GM19455 (cell line): ENCODE measurements around the gene CDH13.

Source experiments
- ATAC-seq: cut with Tn5 transposase; IDR thresholded peaks from one replicate; pipeline ENCODE4 v1.9.1; 2021; ENCODE audit not compliant: unreplicated experiment

Gene CDH13

DNA sequence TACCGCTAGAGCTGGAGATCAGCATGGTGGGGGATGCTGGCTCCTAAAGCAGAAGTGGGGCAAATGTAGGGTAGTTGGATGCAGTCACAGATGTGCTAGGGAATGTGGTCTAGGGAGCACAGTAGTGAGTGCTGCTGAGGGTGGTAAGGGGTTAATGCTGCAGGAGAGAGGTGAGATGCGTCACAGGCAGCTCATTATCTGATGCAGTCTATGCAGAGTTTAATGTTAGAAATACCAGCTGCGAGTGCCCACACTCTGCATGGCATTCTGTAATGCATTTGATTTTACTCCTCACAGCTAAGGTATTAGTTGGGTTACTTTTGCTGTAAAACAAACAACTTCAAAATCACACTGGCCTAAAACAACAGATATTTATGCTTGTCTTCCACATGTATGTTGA lies 689.7 kb downstream of the CDH13 start:
- no peak for ATAC-seq

GRCh38 chr16:83318390-83318789 lies 691.6 kb downstream of the CDH13 start:
- ATAC-seq, result no peak

DNA sequence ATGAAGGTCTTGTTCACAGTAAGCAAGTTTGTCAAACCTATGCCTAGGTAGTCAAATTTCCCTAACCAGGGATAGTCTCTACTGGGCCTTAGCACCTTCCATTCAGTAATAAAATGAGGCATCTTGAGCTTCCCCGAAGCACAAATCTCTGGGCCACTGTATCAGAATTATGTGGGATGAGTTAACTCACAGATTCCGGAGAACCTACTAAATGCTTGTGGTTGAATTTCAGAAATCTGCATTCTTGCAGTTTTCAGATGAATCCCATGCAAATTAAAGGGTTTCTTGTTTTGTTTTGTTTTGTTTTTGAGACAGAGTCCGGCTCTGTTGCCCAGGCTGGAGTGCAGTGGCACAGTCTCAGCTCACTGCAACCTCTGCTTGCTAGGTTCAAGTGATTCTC lies 702.2 kb downstream of the CDH13 start:
- ATAC-seq, result no peak

- no peak for ATAC-seq
These were observed 702.7 kb downstream of the CDH13 start for GRCh38 chr16:83329441-83329840.

DNA sequence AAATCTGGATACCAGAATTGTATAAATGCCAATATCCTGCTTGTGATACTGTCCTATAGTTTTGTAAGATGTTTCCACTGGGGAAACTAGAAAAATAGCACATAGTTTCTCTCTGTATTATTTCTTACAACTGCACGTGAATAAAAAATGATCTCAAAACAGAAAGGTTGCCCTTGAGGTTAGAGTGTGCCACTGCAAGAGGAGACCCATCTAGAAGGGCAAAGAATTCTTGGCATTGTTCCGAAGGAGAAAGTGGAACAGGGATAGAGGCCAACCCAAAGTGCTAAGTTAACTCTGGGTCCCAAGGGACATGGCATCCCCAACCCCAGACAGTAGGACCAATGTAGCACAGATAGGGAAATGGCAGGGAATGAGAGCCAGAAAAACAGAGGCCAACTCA lies 703.5 kb downstream of the CDH13 start:
- ATAC-seq, result no peak

- no peak for ATAC-seq
These were observed 708.3 kb downstream of the CDH13 start for GRCh38 chr16:83335076-83335475.

- ATAC-seq, result no peak
These were observed 709.8 kb downstream of the CDH13 start for GRCh38 chr16:83336603-83337002.

GRCh38 chr16:83338138-83338537 lies 711.4 kb downstream of the CDH13 start:
- no peak for ATAC-seq

GRCh38 chr16:83338941-83339340 lies 712.2 kb downstream of the CDH13 start:
- no peak for ATAC-seq

DNA sequence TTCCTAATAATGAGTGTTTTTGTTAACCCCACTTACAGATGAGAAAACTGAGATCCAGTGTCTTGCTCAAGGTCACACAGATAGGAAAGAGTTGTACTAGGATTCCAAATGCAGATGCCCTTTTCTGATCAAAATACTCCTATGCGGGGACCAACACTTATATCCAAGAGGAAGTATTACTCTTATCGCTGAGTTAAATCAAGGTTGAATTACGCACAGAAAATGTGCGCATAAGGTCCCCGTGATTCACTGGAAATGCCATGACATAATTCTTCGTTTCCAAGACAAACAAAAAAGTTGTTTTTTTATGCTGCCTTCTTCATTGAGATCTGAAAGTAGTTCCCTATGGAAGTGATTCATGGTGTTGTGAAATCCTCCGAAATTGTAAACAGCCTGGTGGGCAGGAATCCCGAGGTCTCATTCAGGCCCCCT lies 717.2 kb downstream of the CDH13 start:
- no peak for ATAC-seq

- no peak for ATAC-seq
These were observed 719.3 kb downstream of the CDH13 start for GRCh38 chr16:83345846-83346640.

GRCh38 chr16:83348991-83349390 lies 722.2 kb downstream of the CDH13 start:
- ATAC-seq, result no peak

DNA sequence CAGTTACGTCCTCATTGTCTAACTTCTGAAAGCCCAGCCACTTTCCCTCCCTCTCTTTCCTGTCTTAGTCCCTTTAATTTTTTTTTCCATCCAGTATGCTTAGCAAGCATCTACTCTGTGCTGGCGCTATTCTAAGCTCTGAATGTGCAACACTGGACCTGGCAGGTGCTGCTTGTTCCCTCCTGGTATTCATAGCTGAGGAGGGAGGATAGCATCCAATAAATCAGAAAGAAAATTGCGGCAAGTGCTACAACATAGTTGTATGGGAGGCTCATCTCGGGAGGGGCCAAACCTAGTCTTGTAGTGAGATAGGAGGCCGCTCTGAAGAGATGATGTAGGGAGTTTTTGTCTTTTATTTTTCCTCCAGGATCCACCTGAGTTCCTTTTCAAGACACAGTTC lies 723.7 kb downstream of the CDH13 start:
- no peak for ATAC-seq

- no peak for ATAC-seq
These were observed 725.1 kb downstream of the CDH13 start for GRCh38 chr16:83351846-83352245.

DNA sequence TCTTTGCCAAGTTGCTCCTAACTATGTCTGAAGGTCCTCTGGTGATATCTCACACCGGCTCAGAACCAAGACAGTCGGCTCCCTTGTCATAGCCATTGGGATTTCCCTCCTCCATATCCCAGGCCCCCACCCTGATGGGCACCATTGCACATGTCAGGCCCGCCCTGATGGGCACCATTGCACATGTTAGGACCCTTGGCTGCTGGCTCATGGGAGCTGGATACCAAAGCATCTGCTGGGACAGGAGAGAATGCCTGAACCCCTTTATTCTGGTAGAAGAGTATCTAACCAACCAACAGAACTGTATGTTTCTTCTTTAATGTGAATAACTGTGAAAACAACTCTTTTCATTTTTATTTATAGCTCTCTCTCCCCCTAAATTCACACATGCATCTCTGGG lies 726.5 kb downstream of the CDH13 start:
- ATAC-seq, result no peak

DNA sequence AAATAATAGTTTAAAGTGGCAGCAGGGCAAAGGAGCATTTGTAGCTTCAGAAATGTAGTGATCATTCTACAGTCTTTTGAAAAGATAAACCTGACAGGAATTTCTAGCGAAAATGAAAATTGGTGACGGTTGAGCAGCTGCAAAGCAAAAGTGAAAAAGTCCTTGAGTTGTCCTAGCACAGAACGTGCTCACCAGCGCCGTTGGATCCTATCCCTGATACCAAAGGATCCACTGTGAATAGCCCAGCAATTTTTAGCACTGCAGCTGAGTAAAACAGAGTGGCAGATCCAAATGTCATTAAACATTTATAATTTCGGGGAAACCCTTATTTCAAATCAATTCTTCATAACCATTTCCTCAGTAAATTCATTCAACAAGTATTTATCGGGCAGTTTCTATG lies 727.2 kb downstream of the CDH13 start:
- no peak for ATAC-seq

DNA sequence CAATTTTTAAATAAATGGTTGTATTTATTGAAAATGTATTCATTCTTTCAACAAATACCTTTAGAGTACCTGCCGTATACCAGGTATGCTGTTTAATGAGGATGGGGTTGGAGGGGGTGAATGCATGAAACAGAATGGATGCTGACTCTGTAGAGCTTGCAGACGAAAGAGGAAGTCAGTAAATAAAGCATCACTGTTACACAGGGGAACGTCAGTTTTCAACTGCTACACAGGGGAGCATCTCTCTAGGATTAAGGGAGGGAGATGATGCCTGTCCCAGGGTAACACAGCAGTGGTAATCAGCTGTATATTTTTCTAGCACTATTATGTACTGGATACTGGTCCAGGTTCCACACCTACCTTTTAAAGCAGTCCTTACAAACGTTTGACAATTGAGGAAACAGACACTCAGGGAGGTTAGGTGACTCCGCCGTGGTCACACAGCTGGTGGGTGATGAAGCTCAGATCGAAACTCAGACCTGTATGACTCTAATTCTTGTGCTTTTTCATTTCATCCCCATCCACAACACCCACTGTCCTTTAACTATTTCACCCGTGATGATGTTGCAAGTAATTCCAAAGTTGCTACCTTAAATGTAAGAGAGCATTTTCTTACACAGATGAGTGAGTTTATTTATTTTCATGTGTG lies 728.9 kb downstream of the CDH13 start:
- ATAC-seq, result no peak

DNA sequence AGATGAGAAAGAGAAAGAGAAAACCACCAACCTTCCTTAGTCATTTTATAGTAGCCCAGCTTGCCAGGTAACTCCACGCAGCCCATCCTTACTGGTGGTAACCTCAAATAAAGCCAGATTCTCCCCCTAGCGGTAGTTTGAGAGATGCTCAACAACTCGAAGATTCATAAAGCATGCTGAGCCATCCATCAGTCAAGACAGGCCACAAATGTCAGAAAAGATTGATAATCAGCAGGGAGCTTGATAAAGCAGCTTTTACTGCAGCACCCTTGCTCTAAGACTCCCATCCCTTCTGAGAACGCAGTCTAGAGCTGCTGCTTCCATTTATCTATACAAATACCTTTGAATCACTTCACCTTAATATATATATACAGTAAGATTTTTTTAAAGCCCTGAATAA lies 729.5 kb downstream of the CDH13 start:
- peak; percentile 55 for ATAC-seq

GRCh38 chr16:83356986-83357385 lies 730.2 kb downstream of the CDH13 start:
- ATAC-seq, result no peak

DNA sequence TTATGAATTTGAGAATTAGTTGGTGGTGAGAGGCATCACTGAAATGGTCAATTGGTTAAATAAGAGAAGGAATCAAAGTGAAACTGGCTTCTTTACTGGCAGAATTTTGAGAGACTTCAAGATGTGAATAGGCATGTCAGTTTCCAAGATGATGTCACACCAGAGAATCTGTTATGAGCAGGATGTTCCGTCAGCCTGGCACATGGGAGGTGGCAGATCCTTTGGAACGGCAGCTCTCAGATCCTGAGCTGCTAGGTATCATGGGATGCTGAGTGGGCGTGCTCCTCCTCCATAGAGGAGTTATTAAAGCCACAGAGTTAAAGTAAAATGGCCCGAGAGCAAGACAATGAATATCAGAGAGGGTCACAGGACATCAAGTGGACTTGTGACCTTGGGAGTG lies 736.8 kb downstream of the CDH13 start:
- ATAC-seq, result no peak

- no peak for ATAC-seq
These were observed 738.4 kb downstream of the CDH13 start for GRCh38 chr16:83365166-83365565.

DNA sequence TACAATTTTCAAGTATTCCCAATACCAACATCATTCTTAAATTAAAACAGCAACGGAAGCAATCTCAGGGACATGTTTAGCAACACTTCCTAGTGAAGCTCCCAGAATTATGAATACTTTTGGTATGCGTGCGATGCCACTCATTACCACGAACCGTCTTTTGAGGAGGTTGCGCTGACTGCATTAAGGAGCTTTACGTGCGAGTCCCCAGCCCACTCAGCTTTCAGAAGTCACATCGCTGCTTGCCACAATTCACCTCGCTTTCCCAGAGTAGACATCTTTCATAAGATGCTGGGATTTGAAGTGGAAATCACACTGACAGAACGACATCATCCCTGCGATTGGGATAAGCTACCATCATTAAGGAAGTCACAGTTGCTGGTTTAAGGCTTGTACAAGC lies 739.5 kb downstream of the CDH13 start:
- ATAC-seq, result no peak

DNA sequence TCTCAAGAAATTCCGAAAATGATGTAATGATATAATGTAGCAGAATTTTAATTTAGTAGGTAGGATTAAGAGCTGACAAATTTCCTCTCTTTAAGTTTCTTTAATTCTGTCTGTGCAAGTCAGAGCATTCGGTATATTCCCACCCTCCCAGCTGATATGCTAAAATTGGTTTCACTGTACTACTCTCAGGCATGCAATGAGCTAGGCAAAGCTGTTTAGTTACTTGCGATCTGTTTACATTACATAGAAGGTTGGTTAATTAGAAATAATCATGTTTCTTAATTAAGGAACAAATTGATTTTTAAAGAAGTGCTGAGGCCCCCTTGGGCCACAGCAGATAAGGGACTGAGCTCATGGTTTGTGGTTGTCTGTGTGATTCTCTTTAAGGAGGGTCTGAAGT lies 748.2 kb downstream of the CDH13 start:
- no peak for ATAC-seq
